Left ventricle myocardium inferior (tissue), 1 donor: ENCODE results near the gene MAP7D3. TPM values are rescaled to one million over a fixed set of nuclear protein-coding genes. Genes with fewer than 3 reads are reported as not detected.

Experiments
- DNase-seq: peaks from one replicate; pipeline ENCODE4 v3.0.0-alpha.2; 2020
- H3K27ac ChIP-seq: fragments of 200-600 bp; replicated peaks from 2 replicates; pipeline ENCODE4 v1.8.0; 2021
- H3K27me3 ChIP-seq: fragments of 200-600 bp; 2 replicates; pipeline ENCODE4 v1.8.0; 2021; ENCODE audit warnings: low read depth
- H3K36me3 ChIP-seq: fragments of 200-600 bp; 2 replicates; pipeline ENCODE4 v1.8.0; 2021
- H3K4me1 ChIP-seq: fragments of 200-600 bp; 2 replicates; pipeline ENCODE4 v1.8.0; 2021
- H3K4me3 ChIP-seq: fragments of 200-600 bp; 2 replicates; pipeline ENCODE4 v1.8.0; 2021; ENCODE audit warnings: mild to moderate bottlenecking, moderate library complexity
- H3K9me3 ChIP-seq: fragments of 200-600 bp; replicated peaks from 2 replicates; pipeline ENCODE4 v1.8.0; 2021
- intact Hi-C: fragments of 100-400 bp; cut with micrococcal nuclease; formaldehyde crosslinking; loops from one replicate; pipeline ENCODE4 v1.11.0; 2022
- total RNA-seq: library from RNA; stranded (reverse); fragmentation: NEBNext Ultra II Directional; extraction: Animal tissue kit (Norgen Biotek cat#: 25700); gene quantifications from one replicate; pipeline ENCODE4 v1.2.1, GENCODE V29; 2021
- TF ChIP-seq, protein P1 (sequence below): fragments of 200-600 bp; IDR thresholded peaks from 2 replicates; pipeline ENCODE4 v1.8.0; 2021; ENCODE audit warnings: antibody characterized with exemption, mild to moderate bottlenecking, borderline replicate concordance
- donor health status: DM: no; HTN: yes; CAD: no; lungs with severe emphysema.

The MAP7D3 gene
- total RNA-seq, 1 donor from 2014 or later = 13.8 TPM

DNA sequence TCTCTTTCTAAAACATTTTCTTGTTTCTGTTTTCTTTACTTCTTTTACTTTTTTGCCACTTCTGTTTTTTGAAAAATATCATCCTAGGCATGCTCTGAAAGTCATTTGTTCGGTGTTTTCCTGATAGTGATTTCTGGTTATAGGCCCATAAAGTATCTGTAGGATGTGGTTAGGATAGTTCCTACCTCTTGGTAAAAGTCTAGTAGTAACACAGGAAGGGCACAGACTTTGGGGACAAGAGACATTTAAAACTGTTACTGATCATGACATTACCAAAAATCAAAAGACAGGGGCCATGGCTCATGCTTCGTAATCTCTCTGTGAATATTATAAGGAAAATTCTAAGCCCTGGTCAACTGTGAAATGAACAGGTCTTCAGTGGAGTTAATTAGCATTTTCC is 59.1 kb downstream of the MAP7D3 start:
- Histone ChIP-seq H3K27me3 (no peaks in the 10 kb centered on the region), H3K9me3 (no peaks in the 10 kb centered on the region), H3K4me1 (peaks cover 93% of the 10 kb centered on the region), H3K36me3 (no peaks in the 10 kb centered on the region), H3K4me3 (no peak overlapping the region), H3K27ac (peak overlapping the region; percentile 87)
- no peak for DNase-seq
- intact Hi-C loops = no loop called here
- TF ChIP-seq, protein P1, sequence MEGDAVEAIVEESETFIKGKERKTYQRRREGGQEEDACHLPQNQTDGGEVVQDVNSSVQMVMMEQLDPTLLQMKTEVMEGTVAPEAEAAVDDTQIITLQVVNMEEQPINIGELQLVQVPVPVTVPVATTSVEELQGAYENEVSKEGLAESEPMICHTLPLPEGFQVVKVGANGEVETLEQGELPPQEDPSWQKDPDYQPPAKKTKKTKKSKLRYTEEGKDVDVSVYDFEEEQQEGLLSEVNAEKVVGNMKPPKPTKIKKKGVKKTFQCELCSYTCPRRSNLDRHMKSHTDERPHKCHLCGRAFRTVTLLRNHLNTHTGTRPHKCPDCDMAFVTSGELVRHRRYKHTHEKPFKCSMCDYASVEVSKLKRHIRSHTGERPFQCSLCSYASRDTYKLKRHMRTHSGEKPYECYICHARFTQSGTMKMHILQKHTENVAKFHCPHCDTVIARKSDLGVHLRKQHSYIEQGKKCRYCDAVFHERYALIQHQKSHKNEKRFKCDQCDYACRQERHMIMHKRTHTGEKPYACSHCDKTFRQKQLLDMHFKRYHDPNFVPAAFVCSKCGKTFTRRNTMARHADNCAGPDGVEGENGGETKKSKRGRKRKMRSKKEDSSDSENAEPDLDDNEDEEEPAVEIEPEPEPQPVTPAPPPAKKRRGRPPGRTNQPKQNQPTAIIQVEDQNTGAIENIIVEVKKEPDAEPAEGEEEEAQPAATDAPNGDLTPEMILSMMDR = no peak

- Histone ChIP-seq H3K9me3 (no peaks in the 10 kb centered on the region), H3K36me3 (no peaks in the 10 kb centered on the region), H3K4me1 (peaks cover 88% of the 10 kb centered on the region), H3K4me3 (no peak overlapping the region), H3K27me3 (no peaks in the 10 kb centered on the region), H3K27ac (peak overlapping the region; percentile 87)
- TF ChIP-seq, protein P1 = no peak
- DNase-seq = no peak
- intact Hi-C loops = no loop called here
These were observed 60.0 kb downstream of the MAP7D3 start for GRCh38 chrX:136191171-136191570.

- H3K4me1 ChIP-seq = peaks cover 88% of the 10 kb centered on the region
- H3K27me3 ChIP-seq = no peaks in the 10 kb centered on the region
- intact Hi-C loops = no loop called here
- H3K27ac ChIP-seq = peak overlapping the region; percentile 87
- TF ChIP-seq, protein P1 = no peak
- no peaks in the 10 kb centered on the region for H3K36me3 ChIP-seq
- no peak overlapping the region for H3K4me3 ChIP-seq
- H3K9me3 ChIP-seq = no peaks in the 10 kb centered on the region
- DNase-seq = no peak
These were observed 61.0 kb downstream of the MAP7D3 start for GRCh38 chrX:136190038-136190713.

DNA sequence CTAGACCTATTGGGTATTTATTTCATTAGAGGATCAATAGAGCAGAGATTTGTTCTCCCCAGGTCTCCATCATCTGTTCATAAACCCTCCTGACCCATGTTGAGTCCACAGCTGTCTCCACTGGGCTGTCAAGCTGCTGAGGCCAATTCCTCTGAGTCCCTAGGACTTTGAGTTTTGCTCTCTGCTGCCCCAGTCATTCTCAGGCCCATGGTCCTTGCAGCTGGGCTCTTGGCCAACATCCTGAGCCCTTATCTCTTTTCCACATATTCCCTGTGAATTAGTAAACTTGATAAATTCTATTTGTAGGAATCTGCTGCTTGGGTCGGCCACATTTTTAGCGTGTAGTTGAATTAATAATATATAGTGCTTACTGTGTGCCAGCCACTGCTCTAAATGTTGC is 62.0 kb downstream of the MAP7D3 start:
- intact Hi-C loops = no loop called here
- TF ChIP-seq, protein P1 = peak; percentile 41
- H3K27me3 ChIP-seq = no peaks in the 10 kb centered on the region
- H3K27ac ChIP-seq = peak overlapping the region; percentile 87
- H3K36me3 ChIP-seq = no peaks in the 10 kb centered on the region
- no peaks in the 10 kb centered on the region for H3K9me3 ChIP-seq
- no peak overlapping the region for H3K4me3 ChIP-seq
- DNase-seq = peak; percentile 44
- peaks cover 88% of the 10 kb centered on the region for H3K4me1 ChIP-seq

- no peak for DNase-seq
- TF ChIP-seq, protein P1 = no peak
- Histone ChIP-seq H3K4me3 (peak overlapping the region; percentile 35), H3K27me3 (no peaks in the 10 kb centered on the region), H3K36me3 (no peaks in the 10 kb centered on the region), H3K4me1 (peaks cover 88% of the 10 kb centered on the region), H3K27ac (peak overlapping the region; percentile 87), H3K9me3 (no peaks in the 10 kb centered on the region)
- intact Hi-C loops = no loop called here
These were observed 65.2 kb downstream of the MAP7D3 start for GRCh38 chrX:136186023-136186413.
